ENCODE data around the gene CDC14C.

The CDC14C gene

DNA sequence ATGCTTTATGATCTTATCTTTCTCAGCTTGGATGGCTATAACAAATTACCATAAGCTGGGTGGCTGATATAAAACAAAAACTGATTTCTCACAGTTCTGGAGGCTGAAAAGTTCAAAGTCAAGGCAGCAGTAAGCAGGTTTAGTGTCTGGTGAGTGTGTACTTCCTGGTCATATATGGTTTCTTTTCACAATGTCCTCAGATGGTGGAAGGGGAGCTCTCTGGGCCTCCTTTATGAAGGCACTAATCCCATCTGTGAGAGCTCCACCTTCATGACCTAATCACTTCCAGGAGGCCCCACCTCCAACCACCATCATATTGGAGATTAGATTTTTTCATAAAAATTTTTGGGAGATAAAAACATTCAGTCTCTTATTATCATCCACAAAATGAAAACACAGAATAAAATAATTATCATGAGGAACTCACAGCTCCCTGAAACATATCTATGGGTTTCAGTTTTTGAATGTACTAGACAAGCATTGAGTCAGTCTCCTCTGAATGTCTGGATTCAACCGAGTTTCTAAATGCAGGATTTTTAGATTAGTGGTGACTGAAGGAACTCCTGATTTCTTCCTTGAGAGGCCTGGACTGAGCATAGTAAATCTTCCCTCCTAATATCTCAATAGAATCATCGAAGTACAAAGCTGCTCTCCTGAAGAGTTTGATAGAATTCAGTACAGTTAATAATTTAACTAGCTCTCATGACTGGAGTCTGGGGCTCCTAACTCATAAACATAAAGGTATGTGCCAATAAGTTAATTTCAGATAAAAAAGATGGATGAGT, 8.0 kb downstream of the CDC14C start:
- H3K27me3 ChIP-seq (ENCODE audit: control insufficient read depth, insufficient read depth, low read length), result no peaks in the 10 kb centered on the region
- no peaks in the 10 kb centered on the region for H3K9me3 ChIP-seq (ENCODE audit: control insufficient read depth, insufficient read depth, low read length)
- H3K9ac ChIP-seq (ENCODE audit: low read depth, low read length), result no peak overlapping the region
- H3K4me3 ChIP-seq (ENCODE audit: low read depth, low read length), result no peak overlapping the region
- no peaks in the 10 kb centered on the region for H3K4me1 ChIP-seq (ENCODE audit: control insufficient read depth, insufficient read depth, low read length)
- no peaks in the 10 kb centered on the region for H3K36me3 ChIP-seq (ENCODE audit: control insufficient read depth, insufficient read depth, low read length)

DNA sequence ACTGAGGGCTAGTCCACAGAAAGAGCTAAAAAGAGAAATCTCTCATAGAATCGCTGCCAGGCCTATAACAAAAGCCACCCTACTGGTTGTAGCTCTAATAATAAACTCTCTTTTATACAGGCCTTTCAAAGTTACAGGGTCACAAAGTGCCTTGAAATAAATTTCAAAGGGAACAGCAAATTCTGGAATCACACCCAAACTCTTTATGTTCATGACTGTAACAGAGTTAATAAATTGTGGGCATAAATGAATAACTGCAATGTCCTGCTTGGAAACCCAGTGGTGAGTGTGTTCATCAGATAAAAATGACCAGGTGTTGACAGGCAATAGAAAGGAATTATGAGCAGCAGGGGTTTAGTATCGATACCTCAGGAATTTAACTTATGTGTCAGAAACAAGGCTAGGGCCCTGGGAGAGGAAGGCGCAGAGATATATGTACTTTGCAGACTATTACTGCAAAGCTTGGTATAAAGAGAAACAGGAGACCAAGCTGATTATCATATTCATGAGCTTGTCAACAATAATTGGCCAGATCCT, 9.3 kb downstream of the CDC14C start:
- no peak overlapping the region for H3K4me3 ChIP-seq (ENCODE audit: low read depth, low read length)
- no peaks in the 10 kb centered on the region for H3K27me3 ChIP-seq (ENCODE audit: control insufficient read depth, insufficient read depth, low read length)

DNA sequence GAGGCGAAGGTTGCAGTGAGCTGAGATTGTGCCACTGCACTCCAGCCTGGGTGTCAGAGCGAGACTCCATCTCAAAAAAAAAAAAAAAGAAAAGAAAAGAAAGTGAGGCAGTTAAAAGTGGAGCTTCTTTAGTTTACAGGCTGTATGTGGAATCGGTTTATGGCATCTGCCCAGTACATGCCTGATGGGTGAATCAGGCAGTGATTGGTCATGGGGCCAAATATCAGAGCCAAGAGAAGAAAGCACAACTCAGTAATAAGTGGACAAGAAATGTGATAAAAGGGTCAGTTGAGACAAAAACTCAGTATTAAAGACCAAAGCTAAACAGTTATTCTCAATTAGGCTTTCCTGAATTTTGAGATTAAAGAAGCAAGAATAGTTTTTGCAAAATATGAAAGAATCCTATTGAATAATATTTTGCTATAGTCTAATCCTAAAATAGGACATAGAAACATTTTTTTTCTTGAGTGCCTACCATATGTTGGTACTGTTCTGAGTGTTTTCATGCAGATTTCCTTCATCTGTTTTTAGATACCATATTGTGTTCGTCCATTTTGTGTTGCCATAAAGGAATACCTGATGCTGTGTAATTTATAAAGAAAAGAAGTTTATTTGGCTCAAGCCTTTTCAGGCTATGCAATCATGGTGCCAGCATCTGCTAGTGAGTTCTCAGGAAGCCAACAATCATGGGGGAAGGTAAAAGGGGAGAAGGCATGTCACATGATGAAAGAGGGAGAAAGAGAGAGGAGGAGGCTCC, 14.4 kb downstream of the CDC14C start:
- no peak overlapping the region for H3K4me3 ChIP-seq (ENCODE audit: low read depth, low read length)
- no peaks in the 10 kb centered on the region for H3K9me3 ChIP-seq (ENCODE audit: control insufficient read depth, insufficient read depth, low read length)
- H3K4me1 ChIP-seq (ENCODE audit: control insufficient read depth, insufficient read depth, low read length), result no peaks in the 10 kb centered on the region

More for the DNA sequence above, 9.3 kb downstream of the CDC14C start:
- Histone ChIP-seq H3K36me3 (ENCODE audit: control insufficient read depth, insufficient read depth, low read length) (no peaks in the 10 kb centered on the region), H3K9ac (ENCODE audit: low read depth, low read length) (no peak overlapping the region), H3K4me1 (ENCODE audit: control insufficient read depth, insufficient read depth, low read length) (no peaks in the 10 kb centered on the region), H3K9me3 (ENCODE audit: control insufficient read depth, insufficient read depth, low read length) (no peaks in the 10 kb centered on the region)

DNA sequence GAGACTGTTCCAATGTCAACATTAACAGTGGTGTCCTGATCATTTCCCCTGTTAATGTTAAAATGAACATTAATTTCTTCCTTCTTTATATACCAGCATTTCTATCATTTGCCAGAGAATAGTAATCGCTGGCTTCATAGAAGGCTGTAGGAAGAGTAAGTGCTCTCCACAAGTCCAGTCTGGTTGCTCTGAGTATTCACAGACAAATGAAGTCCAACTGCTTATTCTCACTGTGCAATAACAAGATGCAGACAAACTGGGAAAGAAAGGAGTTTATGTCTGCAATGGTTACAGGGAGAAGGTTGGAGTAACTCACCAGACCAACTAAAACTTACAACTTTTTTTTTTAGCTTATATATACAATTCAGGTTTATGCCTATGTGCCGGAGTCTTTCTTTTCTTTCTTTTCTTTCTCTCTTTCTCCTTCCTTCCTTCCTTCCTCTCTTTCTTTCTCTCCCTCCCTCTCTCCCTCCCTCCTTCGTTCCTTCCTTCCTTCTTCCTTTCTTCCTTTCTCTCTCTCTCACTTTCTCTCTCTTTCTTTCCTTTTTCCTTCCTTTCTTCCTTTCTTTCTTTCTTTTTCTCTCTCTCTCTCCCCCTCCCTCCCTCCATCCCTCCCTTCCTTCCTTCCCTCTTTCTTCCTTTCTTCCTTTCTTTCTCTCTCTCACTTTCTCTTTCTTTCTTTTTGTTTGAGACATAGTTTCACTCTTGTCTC, 19.1 kb downstream of the CDC14C start:
- Histone ChIP-seq H3K4me1 (ENCODE audit: control insufficient read depth, insufficient read depth, low read length) (no peaks in the 10 kb centered on the region), H3K36me3 (ENCODE audit: control insufficient read depth, insufficient read depth, low read length) (no peaks in the 10 kb centered on the region), H3K27me3 (ENCODE audit: control insufficient read depth, insufficient read depth, low read length) (no peaks in the 10 kb centered on the region), H3K9me3 (ENCODE audit: control insufficient read depth, insufficient read depth, low read length) (no peaks in the 10 kb centered on the region), H3K9ac (ENCODE audit: low read depth, low read length) (no peak overlapping the region), H3K4me3 (ENCODE audit: low read depth, low read length) (no peak overlapping the region)

More for the DNA sequence above, 14.4 kb downstream of the CDC14C start:
- Histone ChIP-seq H3K27me3 (ENCODE audit: control insufficient read depth, insufficient read depth, low read length) (no peaks in the 10 kb centered on the region), H3K9ac (ENCODE audit: low read depth, low read length) (no peak overlapping the region), H3K36me3 (ENCODE audit: control insufficient read depth, insufficient read depth, low read length) (no peaks in the 10 kb centered on the region)

DNA sequence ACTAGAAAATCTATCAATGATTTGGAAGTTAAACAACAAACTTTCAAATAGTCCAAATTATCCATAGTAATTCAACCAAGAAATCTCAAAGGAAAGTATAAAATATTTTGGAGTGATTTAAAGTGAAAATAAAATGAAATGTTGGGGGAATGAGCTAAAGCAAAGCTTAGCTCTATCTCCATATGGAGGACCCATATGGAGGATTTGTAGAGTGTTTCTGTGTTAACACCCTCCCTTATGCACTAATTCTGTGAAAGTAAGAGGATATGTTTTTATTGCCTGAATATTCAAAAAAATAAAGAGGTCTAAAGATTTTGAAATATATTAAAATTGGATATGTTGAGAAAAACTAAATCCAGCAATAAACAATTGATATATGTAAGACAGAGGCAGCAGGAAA, 31.6 kb downstream of the CDC14C start:
- Histone ChIP-seq H3K27me3 (ENCODE audit: control insufficient read depth, insufficient read depth, low read length) (no peaks in the 10 kb centered on the region), H3K36me3 (ENCODE audit: control insufficient read depth, insufficient read depth, low read length) (no peaks in the 10 kb centered on the region), H3K9me3 (ENCODE audit: control insufficient read depth, insufficient read depth, low read length) (peaks cover 2% of the 10 kb centered on the region), H3K4me3 (ENCODE audit: low read depth, low read length) (no peak overlapping the region), H3K4me1 (ENCODE audit: control insufficient read depth, insufficient read depth, low read length) (no peaks in the 10 kb centered on the region), H3K9ac (ENCODE audit: low read depth, low read length) (no peak overlapping the region)

DNA sequence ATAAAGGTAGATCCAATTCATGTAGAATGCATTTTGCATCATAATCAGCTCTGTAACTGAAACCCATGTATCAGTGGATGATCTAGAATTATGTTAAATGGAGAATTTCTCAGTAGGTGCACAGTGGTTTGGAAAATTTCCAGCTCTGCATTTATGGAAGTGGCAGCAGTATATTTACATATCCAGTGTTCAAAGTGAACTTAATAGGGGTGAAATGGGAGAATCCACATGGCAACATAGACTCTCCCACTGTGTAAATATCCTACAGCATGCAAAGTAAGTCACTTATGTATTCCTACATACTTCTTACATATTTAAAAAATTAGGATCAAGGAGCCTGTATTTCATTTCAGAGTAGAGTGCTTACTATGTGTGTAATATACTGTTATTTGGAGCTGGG, 35.3 kb downstream of the CDC14C start:
- Histone ChIP-seq H3K4me1 (ENCODE audit: control insufficient read depth, insufficient read depth, low read length) (no peaks in the 10 kb centered on the region), H3K9me3 (ENCODE audit: control insufficient read depth, insufficient read depth, low read length) (no peaks in the 10 kb centered on the region), H3K27me3 (ENCODE audit: control insufficient read depth, insufficient read depth, low read length) (no peaks in the 10 kb centered on the region), H3K4me3 (ENCODE audit: low read depth, low read length) (no peak overlapping the region), H3K9ac (ENCODE audit: low read depth, low read length) (no peak overlapping the region), H3K36me3 (ENCODE audit: control insufficient read depth, insufficient read depth, low read length) (no peaks in the 10 kb centered on the region)

DNA sequence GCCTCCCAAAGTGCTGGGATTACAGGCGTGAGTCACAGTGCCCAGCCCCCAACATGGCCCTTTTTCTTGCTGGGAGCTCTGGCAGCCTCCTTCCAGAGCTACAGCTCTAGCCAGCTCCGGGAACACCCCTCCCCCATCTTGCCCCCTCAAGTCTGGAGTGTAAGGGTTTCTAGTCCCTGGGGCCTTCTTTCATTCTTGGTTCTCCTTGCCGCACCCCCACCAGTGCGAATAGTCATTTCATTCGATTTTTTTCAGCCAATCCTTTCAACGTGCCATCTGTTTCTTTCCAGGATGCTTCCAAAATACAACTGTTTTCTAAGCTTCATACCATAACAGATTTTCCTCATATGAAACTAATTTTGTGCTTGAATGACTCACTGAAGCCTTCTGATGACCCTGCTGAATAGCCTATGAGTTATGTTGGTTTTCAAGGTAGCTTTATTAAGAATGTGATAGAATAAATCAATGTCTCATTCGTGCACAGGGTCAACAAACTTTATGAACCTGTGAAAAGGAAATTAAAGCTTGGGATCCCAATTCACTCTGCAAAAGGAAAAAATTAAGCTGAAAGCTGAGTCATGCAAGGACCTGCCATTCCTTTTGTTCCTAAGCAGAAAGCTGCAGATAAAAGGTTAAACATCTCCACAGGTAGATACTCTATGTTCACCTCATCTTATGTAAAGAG, 38.6 kb downstream of the CDC14C start:
- H3K36me3 ChIP-seq (ENCODE audit: control insufficient read depth, insufficient read depth, low read length), result no peaks in the 10 kb centered on the region
- H3K9me3 ChIP-seq (ENCODE audit: control insufficient read depth, insufficient read depth, low read length), result no peaks in the 10 kb centered on the region
- no peaks in the 10 kb centered on the region for H3K4me1 ChIP-seq (ENCODE audit: control insufficient read depth, insufficient read depth, low read length)
- no peaks in the 10 kb centered on the region for H3K27me3 ChIP-seq (ENCODE audit: control insufficient read depth, insufficient read depth, low read length)
- H3K4me3 ChIP-seq (ENCODE audit: low read depth, low read length), result no peak overlapping the region
- H3K9ac ChIP-seq (ENCODE audit: low read depth, low read length), result no peak overlapping the region

DNA sequence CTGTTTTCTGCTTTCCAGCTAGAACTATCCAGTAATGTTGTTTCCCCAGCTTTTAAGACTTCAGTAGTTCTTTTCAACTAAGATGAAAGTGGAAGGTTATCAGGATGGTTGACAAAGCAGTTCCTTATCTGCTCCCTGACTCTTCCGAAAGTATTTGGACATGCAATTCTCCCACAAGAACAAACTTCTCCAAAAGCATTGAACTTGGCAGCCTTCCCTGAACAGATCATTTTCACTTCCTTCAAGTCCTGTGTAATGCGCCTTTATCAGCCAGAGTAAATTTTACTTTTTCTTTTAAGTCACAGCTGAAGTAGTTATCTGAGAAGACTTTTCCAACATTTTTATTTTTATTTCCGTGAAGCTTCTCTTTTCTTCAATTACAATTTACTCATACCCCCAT, 39.7 kb downstream of the CDC14C start:
- no peak overlapping the region for H3K9ac ChIP-seq (ENCODE audit: low read depth, low read length)
- no peaks in the 10 kb centered on the region for H3K9me3 ChIP-seq (ENCODE audit: control insufficient read depth, insufficient read depth, low read length)
- H3K36me3 ChIP-seq (ENCODE audit: control insufficient read depth, insufficient read depth, low read length), result no peaks in the 10 kb centered on the region
- no peaks in the 10 kb centered on the region for H3K4me1 ChIP-seq (ENCODE audit: control insufficient read depth, insufficient read depth, low read length)
- no peaks in the 10 kb centered on the region for H3K27me3 ChIP-seq (ENCODE audit: control insufficient read depth, insufficient read depth, low read length)
- no peak overlapping the region for H3K4me3 ChIP-seq (ENCODE audit: low read depth, low read length)

DNA sequence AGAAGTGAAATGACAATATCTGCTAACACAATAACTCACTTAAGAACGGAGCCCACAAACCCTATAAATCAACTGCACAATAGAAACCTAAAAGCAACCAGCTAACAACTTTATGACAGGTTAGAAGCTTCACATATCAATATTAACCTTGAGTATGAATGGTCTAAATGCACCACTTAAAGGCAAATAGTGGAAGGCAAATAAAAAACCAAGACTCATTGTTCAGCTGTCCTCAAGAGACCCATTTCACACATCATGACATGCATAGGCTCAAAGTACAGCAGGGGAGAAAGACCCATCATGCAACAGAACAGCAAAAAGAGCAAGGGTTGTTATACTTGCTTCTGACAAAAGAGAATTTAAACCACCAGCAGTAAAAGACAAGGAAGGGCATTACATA, 46.8 kb downstream of the CDC14C start:
- H3K4me3 ChIP-seq (ENCODE audit: low read depth, low read length), result no peak overlapping the region
- H3K9me3 ChIP-seq (ENCODE audit: control insufficient read depth, insufficient read depth, low read length), result no peaks in the 10 kb centered on the region
- H3K4me1 ChIP-seq (ENCODE audit: control insufficient read depth, insufficient read depth, low read length), result no peaks in the 10 kb centered on the region
- H3K36me3 ChIP-seq (ENCODE audit: control insufficient read depth, insufficient read depth, low read length), result no peaks in the 10 kb centered on the region
- H3K27me3 ChIP-seq (ENCODE audit: control insufficient read depth, insufficient read depth, low read length), result no peaks in the 10 kb centered on the region
- no peak overlapping the region for H3K9ac ChIP-seq (ENCODE audit: low read depth, low read length)

DNA sequence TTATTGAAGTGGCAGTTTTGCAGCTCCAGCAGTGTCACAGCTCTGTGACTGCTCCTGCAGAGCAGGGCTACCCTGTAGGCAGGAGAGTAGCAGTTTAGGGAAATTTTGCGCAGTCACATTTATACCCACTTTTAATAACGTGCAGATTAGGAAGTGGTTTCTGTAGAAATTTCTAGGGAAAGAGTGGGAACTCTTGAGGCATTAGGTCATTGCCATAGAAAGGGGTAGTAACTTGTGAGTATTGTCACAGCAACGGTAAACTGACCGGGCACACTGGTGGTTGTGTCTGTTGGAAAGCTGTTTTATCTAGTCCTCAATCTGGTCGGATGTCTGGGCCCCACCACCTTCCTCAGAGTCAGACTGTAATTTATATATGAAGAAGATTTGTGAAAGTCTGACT, 51.9 kb downstream of the CDC14C start:
- H3K9ac ChIP-seq (ENCODE audit: low read depth, low read length), result no peak overlapping the region
- no peaks in the 10 kb centered on the region for H3K9me3 ChIP-seq (ENCODE audit: control insufficient read depth, insufficient read depth, low read length)
- no peak overlapping the region for H3K4me3 ChIP-seq (ENCODE audit: low read depth, low read length)
- no peaks in the 10 kb centered on the region for H3K27me3 ChIP-seq (ENCODE audit: control insufficient read depth, insufficient read depth, low read length)
- H3K4me1 ChIP-seq (ENCODE audit: control insufficient read depth, insufficient read depth, low read length), result no peaks in the 10 kb centered on the region
- no peaks in the 10 kb centered on the region for H3K36me3 ChIP-seq (ENCODE audit: control insufficient read depth, insufficient read depth, low read length)

DNA sequence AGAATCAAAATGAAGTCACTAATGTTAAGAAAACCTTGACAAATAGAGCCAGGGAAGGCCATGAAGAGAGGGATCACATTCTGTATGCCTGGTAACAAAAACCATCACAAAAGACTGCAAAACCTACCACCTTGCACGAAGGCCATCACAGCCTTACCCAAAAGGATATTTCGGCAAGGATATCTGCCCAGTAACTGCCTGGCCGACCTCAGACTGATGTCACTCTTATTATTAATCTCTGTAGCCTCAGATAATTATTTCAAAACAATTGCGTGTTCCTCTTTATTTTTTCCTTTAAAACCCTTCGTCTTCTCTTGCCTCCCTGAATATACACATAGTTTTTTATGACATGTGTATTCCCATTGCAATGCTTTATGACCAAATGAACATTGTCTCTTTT, 52.5 kb downstream of the CDC14C start:
- H3K4me3 ChIP-seq (ENCODE audit: low read depth, low read length), result no peak overlapping the region
- no peaks in the 10 kb centered on the region for H3K27me3 ChIP-seq (ENCODE audit: control insufficient read depth, insufficient read depth, low read length)
- H3K4me1 ChIP-seq (ENCODE audit: control insufficient read depth, insufficient read depth, low read length), result no peaks in the 10 kb centered on the region
- H3K9ac ChIP-seq (ENCODE audit: low read depth, low read length), result no peak overlapping the region
- H3K9me3 ChIP-seq (ENCODE audit: control insufficient read depth, insufficient read depth, low read length), result no peaks in the 10 kb centered on the region
- no peaks in the 10 kb centered on the region for H3K36me3 ChIP-seq (ENCODE audit: control insufficient read depth, insufficient read depth, low read length)
